PC-9 (cell line): ENCODE results near the gene OSBPL10. TPM values are rescaled to one million over a fixed set of nuclear protein-coding genes. Genes with fewer than 3 reads are reported as not detected.

Experiments used
- BruUV-seq: library from RNA; stranded (reverse); fragments of 400-500 nt; replicated peaks from 2 replicates; lab custom pipeline; 2021; lab: Mats Ljungman, UMichigan
- CTCF ChIA-PET: fragments of 300-600 bp; sonication (Branson Sonifier 250); formaldehyde crosslinking; loops from one replicate; lab custom pipeline; 2022; ENCODE audit warnings: antibody characterized with exemption; lab: Charles Lee
- POLR2A ChIA-PET: fragments of 300-600 bp; sonication (Branson Sonifier 250); formaldehyde crosslinking; loops from one replicate; lab custom pipeline; 2022; ENCODE audit warnings: antibody characterized with exemption; ENCODE audit not compliant: unreplicated experiment; lab: Charles Lee
- DNase-seq, 2 experiments: peaks; one replicate each; pipeline versions ENCODE4 v3.0.0 to v3.0.0-alpha.2; 2015 to 2022; ENCODE audit warnings: mixed read lengths in 1 of 2
- H2AFZ ChIP-seq: fragments of 200-600 bp; sonication (generic); 2 replicates; pipeline ENCODE4 v1.8.1; 2017; ENCODE audit warnings: antibody characterized with exemption
- H3F3A ChIP-seq: fragments of 200-600 bp; sonication (generic); 2 replicates; pipeline ENCODE4 v1.8.1; 2017; ENCODE audit warnings: antibody characterized with exemption, mild to moderate bottlenecking, low read depth; ENCODE audit not compliant: insufficient read depth
- H3K27ac ChIP-seq: fragments of 200-600 bp; sonication (generic); 2 replicates; pipeline ENCODE4 v1.6.1; 2016; ENCODE audit warnings: mixed run types
- H3K27me3 ChIP-seq: fragments of 200-600 bp; sonication (generic); 2 replicates; pipeline ENCODE4 v1.6.1; 2016; ENCODE audit warnings: low read depth, mixed run types; ENCODE audit not compliant: insufficient read depth
- H3K36me3 ChIP-seq: fragments of 200-600 bp; sonication (generic); 2 replicates; pipeline ENCODE4 v1.6.1; 2016; ENCODE audit warnings: low read depth, mixed run types
- H3K4me1 ChIP-seq: fragments of 200-600 bp; sonication (generic); replicated peaks from 2 replicates; pipeline ENCODE4 v1.6.1; 2016; ENCODE audit warnings: mixed run types; ENCODE audit not compliant: insufficient read depth
- H3K4me2 ChIP-seq: fragments of 200-600 bp; sonication (generic); 2 replicates; pipeline ENCODE4 v1.6.1; 2017; ENCODE audit warnings: mixed run types
- H3K4me3 ChIP-seq: fragments of 200-600 bp; sonication (generic); 2 replicates; pipeline ENCODE4 v1.6.1; 2016; ENCODE audit warnings: mixed run types
- H3K79me2 ChIP-seq: fragments of 200-600 bp; sonication (generic); 2 replicates; pipeline ENCODE4 v1.6.1; 2017; ENCODE audit warnings: low read depth, mixed run types
- H3K9me2 ChIP-seq: fragments of 200-600 bp; sonication (generic); 2 replicates; pipeline ENCODE4 v1.8.1; 2017; ENCODE audit warnings: mild to moderate bottlenecking; ENCODE audit not compliant: insufficient read depth
- H3K9me3 ChIP-seq: fragments of 200-600 bp; sonication (generic); 2 replicates; pipeline ENCODE4 v1.8.1; 2016; ENCODE audit warnings: low read depth; ENCODE audit not compliant: insufficient read depth
- H4K20me1 ChIP-seq: fragments of 200-600 bp; sonication (generic); 2 replicates; pipeline ENCODE4 v1.8.1; 2017; ENCODE audit not compliant: insufficient read depth
- EZH2 ChIP-seq: fragments of 200-600 bp; sonication (generic); IDR thresholded peaks from 2 replicates; pipeline ENCODE4 v1.8.0; 2017; ENCODE audit warnings: antibody characterized with exemption, low read depth
- intact Hi-C: fragments of 100-400 bp; cut with micrococcal nuclease; formaldehyde crosslinking; loops from one replicate; pipeline ENCODE4 v1.10.0; 2022; ENCODE audit not compliant: unreplicated experiment
- total RNA-seq: library from RNA; stranded (reverse); gene quantifications from 2 replicates; pipeline ENCODE4 v1.2.3, GENCODE V29; 2021
- TF ChIP-seq, protein P1 (sequence below): fragments of 200-600 bp; sonication (generic); conservative IDR thresholded peaks from 2 replicates; pipeline ENCODE4 v1.6.1; 2017; ENCODE audit warnings: mixed run types, antibody characterized with exemption, mild to moderate bottlenecking, moderate library complexity

OSBPL10 gene
- total RNA-seq, 1 experiment from 2014 or later, result 42.0 TPM

- Histone ChIP-seq H3K9me2 (no peaks in the 10 kb centered on the region), H4K20me1 (no peaks in the 10 kb centered on the region), H3K27ac (no peak overlapping the region), H3F3A (no peaks in the 10 kb centered on the region), H3K4me2 (no peak overlapping the region), H3K79me2 (no peaks in the 10 kb centered on the region), H3K27me3 (no peaks in the 10 kb centered on the region), H3K4me1 (no peaks in the 10 kb centered on the region), H3K36me3 (no peaks in the 10 kb centered on the region), H2AFZ (no peak overlapping the region), H3K9me3 (no peaks in the 10 kb centered on the region), H3K4me3 (no peak overlapping the region)
- POLR2A ChIA-PET, result no interaction called here
- TF ChIP-seq, protein P1, sequence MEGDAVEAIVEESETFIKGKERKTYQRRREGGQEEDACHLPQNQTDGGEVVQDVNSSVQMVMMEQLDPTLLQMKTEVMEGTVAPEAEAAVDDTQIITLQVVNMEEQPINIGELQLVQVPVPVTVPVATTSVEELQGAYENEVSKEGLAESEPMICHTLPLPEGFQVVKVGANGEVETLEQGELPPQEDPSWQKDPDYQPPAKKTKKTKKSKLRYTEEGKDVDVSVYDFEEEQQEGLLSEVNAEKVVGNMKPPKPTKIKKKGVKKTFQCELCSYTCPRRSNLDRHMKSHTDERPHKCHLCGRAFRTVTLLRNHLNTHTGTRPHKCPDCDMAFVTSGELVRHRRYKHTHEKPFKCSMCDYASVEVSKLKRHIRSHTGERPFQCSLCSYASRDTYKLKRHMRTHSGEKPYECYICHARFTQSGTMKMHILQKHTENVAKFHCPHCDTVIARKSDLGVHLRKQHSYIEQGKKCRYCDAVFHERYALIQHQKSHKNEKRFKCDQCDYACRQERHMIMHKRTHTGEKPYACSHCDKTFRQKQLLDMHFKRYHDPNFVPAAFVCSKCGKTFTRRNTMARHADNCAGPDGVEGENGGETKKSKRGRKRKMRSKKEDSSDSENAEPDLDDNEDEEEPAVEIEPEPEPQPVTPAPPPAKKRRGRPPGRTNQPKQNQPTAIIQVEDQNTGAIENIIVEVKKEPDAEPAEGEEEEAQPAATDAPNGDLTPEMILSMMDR, result no peak
- TF ChIP-seq EZH2, result no peak
- no peak for DNase-seq
- intact Hi-C loops, result no loop called here
- no TSS peak for BruUV-seq
- CTCF ChIA-PET, result no interaction called here
These were observed 161.6 kb downstream of the OSBPL10 start for GRCh38 chr3:31819441-31819840.

- intact Hi-C loops, result no loop called here
- BruUV-seq, result no TSS peak
- ChIA-PET POLR2A (no interaction called here), CTCF (no interaction called here)
- Histone ChIP-seq H3K27me3 (no peaks in the 10 kb centered on the region), H3K4me2 (no peak overlapping the region), H3K4me3 (no peak overlapping the region), H3K9me3 (no peaks in the 10 kb centered on the region), H2AFZ (no peak overlapping the region), H3K9me2 (no peaks in the 10 kb centered on the region), H3K4me1 (no peaks in the 10 kb centered on the region), H4K20me1 (no peaks in the 10 kb centered on the region), H3F3A (no peaks in the 10 kb centered on the region), H3K36me3 (no peaks in the 10 kb centered on the region), H3K79me2 (no peaks in the 10 kb centered on the region), H3K27ac (no peak overlapping the region)
- DNase-seq, result no peak
- no peak for TF ChIP-seq EZH2
- TF ChIP-seq, protein P1, result no peak
These were observed 163.6 kb downstream of the OSBPL10 start for GRCh38 chr3:31817411-31817966.

DNA sequence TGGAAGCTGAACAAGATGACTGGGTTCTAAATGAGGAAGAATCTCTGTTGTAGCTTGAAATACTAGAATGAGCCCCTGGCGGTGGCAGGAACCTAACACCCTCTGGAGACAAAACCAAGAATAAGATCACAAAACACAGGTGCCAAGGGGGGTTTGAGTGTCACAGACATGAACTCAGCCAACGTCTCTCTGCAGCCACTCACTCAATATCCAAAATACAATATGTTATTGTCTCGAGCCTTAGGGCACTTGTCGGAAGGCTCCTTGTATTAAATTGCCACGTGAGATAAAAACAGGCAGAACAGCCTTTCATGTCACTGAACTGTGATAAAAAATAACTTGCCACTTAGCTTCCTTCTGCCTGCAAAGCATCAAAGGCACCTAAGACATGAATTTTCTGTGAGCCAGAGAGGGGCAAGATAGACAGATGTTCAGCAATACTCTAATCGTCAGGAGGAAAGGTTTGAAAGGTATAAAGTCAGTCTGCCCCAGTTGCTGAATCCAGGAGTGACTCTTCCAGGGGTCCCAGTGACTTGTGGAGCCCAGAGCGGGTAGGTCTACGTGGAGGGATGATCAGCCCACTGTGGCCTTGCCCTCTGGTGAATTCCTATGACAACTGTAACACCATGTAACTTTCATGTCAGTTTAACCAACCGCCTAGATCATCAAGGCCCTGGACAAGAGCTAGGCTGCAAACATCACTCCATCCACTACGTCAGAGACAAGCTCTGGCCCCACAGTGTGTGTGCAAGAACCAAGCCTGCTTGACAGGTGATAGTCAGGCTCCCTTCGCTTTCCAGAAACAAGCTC lies 165.2 kb downstream of the OSBPL10 start:
- Histone ChIP-seq H4K20me1 (no peaks in the 10 kb centered on the region), H3K4me2 (no peak overlapping the region), H3K27me3 (no peaks in the 10 kb centered on the region), H2AFZ (no peak overlapping the region), H3F3A (no peaks in the 10 kb centered on the region), H3K4me1 (no peaks in the 10 kb centered on the region), H3K9me3 (no peaks in the 10 kb centered on the region), H3K27ac (no peak overlapping the region), H3K36me3 (no peaks in the 10 kb centered on the region), H3K9me2 (no peaks in the 10 kb centered on the region), H3K4me3 (no peak overlapping the region), H3K79me2 (no peaks in the 10 kb centered on the region)
- intact Hi-C loops, result no loop called here
- BruUV-seq, result no TSS peak
- DNase-seq, result no peak
- TF ChIP-seq, protein P1, result no peak
- no peak for TF ChIP-seq EZH2
- ChIA-PET CTCF (no interaction called here), POLR2A (no interaction called here)
